GM19324 (cell line): ENCODE data around the gene ARSD.

Experiments used
- ATAC-seq: cut with Tn5 transposase; IDR thresholded peaks from one replicate; pipeline ENCODE4 v1.9.1; 2021; ENCODE audit warnings: mild to moderate bottlenecking, moderate library complexity; ENCODE audit not compliant: unreplicated experiment, low FRiP score

ARSD gene

GRCh38 chrX:2857566-2857965 lies 71.6 kb downstream of the ARSD start:
- no peak for ATAC-seq

- ATAC-seq, result no peak
Observed at GRCh38 chrX:2855761-2856160, 73.4 kb downstream of the ARSD start.

GRCh38 chrX:2854918-2855317 lies 74.2 kb downstream of the ARSD start:
- no peak for ATAC-seq
